HG02943 (cell line): Measurements from ENCODE around the gene URAD.
"Not testable (repeated sequence)": the region's sequence is repeated elsewhere in the genome, so short reads cannot be mapped to it uniquely, and the experiment has no call there.

Experiments
- ATAC-seq: cut with Tn5 transposase; IDR thresholded peaks from one replicate; pipeline ENCODE4 v1.9.1; 2021; ENCODE audit warnings: mild to moderate bottlenecking, low read depth, moderate library complexity; ENCODE audit not compliant: unreplicated experiment

Gene URAD

DNA sequence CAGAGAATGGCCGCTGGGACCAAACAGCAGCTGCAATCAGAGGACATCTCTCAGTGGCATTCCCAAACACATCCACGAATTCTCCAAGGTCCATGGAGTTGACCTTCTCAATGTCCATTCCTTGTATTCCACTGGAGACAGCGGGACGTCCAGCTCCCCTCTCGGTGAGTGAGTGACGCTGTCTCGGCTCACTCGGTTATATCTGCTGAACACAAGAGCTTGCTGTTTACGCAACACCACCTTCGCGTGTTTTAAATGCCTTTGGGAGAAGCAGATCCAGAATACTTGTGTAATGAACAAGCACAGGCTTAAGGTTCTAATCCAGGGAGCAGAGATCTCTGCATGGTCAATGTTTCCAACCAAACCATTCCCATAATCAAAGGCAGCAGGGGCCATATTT lies at the start of gene URAD:
Gene URAD, minus strand, starts transcription at position 174 of the 400 bp plus-strand sequence. Its CDS starts 56 bp downstream, at position 118.
- ATAC-seq = no peak

DNA sequence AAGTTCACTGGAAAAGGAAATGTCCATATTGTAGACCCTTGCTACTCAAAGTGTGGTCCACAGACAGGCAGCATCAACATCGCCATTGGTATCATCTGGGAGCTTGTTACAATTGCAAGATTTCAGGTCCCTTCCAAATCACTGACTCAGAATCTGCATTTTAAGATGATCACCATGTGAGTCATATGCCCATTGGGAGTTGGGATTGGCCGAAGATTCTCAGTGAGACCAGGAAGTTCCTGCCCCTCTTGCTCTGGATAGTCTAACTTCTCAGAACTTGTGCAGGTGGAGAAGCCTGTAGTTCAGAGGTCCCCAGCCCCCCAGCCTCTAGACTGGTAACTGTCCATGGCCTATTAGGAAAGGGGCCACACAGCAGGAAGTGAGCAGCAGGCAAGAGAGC lies 48.9 kb upstream of the URAD start:
- no peak for ATAC-seq

- ATAC-seq = no peak
Measured at GRCh38 chr13:28035146-28035782, 46.8 kb upstream of the URAD start.

DNA sequence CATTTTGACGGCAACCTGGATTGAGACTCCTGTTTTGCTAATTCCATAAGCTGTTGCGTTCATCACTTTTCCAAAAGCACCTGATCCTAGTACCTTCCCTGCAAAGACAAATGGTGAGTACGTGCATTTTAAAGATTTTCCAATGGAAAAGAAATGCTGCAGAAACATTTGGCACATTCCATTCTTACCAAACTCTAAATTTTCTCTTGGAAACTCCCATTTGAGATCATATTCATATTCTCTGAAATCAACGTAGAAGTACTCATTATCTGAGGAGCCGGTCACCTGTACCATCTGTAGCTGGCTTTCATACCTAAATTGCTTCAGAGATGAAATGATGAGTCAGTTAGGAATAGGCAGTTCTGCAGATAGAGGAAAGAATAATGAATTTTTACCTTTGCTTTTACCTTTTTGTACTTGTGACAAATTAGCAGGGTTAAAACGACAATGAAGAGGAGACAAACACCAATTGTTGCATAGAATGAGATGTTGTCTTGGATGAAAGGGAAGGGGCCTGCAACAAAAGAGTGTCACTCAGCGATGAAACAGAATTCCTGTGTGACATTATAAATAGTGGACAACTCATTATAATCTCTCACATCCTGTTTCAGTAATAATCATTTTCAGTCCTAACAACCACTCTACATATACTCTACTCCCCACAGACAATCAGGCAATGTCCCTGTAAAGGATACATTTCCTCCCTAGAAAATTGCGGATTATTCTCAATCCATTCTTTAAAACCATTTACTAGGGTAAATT lies 45.6 kb upstream of the URAD start:
- no peak for ATAC-seq

DNA sequence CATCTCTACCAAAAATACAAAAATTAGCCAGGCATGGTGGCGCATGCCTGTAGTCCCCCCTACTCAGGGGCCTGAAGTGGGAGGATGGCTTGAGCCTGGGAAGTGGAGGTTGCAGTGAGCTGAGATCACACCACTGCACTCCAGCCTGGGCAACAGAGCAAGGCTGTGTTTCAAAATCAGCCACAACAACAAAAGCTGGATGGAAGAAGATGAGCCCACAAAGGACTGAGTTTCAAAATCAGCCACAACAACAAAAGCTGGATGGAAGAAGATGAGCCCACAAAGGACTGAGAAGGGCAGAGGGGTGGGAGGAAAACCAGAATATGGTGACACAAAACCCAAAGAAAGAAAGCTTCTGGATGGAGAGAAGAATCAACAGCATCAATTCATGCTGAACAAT lies 43.9 kb upstream of the URAD start:
- not testable (repeated sequence) for ATAC-seq

DNA sequence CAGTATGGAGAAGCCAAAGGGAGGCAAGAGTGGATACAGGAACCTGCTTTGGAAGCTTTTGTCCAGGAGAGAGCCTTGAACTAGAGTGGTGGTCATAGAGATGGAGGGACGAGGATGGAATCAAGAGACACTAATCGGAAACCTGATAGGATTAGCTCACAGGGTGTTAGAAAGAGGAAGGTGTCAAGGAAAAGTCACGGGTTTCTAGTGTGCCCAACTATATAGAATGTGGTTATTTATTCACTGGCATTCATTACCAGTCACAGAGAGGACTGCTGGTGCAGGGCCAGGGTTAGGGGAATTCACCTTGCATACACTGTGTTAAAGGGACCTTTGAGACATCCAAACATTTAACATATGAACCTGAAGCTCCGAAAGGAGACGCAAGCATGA lies 43.4 kb upstream of the URAD start:
- ATAC-seq = no peak

- ATAC-seq = no peak
Measured at GRCh38 chr13:28031220-28031895, 42.9 kb upstream of the URAD start.

GRCh38 chr13:28027607-28028364 lies 39.3 kb upstream of the URAD start:
- ATAC-seq = no peak

DNA sequence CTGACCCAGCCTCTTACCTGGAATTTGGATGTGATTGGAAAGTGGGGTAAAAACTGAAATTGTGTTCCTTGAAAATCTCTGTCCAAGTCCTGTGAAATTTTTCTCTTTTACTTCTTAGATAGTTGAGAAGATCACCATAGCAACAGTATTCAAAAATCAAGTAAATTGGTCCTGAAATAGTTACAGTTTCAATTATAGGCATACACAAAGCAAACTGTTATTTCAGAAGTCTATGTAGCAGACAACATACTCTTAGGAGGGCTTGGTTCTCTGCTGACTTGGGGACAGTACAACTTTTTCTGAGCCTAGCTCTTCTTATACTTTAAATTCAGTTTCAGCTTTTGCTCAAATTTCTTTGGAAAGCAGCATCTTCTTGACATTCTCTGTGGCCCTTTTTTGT lies 38.6 kb upstream of the URAD start:
- ATAC-seq = no peak

- no peak for ATAC-seq
Measured at GRCh38 chr13:28026508-28026907, 38.0 kb upstream of the URAD start.

DNA sequence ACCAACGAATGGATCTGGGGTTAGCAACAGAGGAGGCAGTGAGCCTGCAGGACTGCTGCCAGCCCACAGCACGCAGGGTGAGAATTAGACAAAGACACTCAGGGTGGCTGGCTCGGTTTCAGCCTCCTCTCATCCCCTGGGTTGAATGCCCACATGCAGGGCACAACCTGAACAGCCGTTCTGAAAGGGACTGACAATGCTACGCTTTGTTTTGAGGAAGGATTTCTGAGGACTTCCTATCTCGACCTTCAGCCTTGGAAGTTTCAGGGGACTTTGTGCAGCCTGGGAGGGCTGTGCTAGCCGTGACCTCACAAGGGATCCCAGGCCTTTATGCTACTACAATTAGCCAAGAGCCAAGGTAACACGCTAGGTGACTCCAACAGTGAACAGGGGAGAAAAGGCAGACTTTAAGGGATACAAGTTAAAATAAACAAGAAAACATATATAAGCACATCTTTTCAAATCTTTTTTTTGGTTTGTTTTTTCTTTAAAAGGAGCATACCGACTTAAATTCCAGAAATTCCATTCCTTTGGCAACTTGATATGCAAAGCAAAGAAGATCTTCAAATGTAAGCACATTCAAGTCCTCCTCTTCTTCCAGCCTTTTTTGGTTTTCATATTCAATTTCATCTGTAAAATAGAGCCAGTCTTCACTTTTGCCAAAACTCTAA lies 34.5 kb upstream of the URAD start:
- no peak for ATAC-seq

DNA sequence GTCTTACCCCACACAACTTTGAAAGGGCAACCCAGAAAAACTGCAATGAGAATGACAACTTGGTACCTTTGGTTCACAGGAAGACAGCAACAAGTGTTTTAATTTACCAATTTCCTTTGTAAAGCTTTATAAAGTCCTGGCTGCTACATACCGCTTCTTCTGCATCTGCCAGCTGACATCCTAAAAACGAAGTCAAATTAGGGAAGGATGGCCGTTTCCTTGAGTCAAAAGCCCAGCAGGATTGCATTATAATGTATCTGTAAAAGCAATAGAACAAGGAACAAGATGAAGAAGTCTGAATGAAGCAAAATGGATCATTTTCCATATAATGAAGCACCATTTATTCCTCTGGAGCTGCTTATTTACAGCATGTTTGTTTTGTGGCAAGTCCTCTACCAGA lies 25.8 kb upstream of the URAD start:
- ATAC-seq = no peak

DNA sequence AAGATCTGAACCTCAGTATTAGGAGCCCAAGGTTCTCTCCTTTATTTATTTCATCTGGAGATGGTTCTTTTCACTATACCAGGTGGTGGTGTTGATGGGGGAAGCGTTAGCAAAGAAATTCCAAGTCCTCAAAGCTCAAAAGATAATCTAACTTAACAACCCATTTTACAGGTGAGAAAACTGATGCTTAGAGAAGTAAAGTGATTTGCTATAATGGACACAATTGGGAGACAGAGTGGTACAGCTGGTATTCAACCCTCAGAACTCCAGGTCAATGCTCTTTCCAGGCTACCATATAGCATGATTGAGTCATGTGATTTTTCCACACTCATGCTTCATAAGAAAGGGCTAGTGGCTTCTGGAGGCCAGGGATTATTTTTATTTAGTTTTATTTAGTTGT lies 25.0 kb upstream of the URAD start:
- ATAC-seq = no peak

- peak; percentile 68 for ATAC-seq
Measured at GRCh38 chr13:28012896-28013295, 24.4 kb upstream of the URAD start.

- no peak for ATAC-seq
Measured at GRCh38 chr13:28012383-28012782, 23.9 kb upstream of the URAD start.

DNA sequence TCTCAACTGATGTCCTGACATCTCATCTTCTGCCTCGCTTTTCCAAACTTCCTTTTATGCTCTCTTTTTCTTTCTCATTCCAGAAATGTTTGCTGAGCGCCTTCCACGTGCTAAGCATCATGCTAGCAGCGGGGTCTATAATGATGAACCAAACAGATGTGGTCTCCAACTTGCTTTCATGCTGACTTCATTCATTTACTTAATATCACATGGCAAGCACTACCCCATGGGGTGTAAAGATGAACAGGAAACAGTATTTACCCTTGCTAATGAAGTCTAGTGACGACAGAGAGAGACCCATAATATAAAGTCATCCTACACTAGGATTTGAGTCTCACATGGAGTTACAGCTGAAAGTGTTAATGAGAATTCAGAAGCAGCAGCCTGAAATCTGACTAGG lies 21.6 kb upstream of the URAD start:
- ATAC-seq = no peak

DNA sequence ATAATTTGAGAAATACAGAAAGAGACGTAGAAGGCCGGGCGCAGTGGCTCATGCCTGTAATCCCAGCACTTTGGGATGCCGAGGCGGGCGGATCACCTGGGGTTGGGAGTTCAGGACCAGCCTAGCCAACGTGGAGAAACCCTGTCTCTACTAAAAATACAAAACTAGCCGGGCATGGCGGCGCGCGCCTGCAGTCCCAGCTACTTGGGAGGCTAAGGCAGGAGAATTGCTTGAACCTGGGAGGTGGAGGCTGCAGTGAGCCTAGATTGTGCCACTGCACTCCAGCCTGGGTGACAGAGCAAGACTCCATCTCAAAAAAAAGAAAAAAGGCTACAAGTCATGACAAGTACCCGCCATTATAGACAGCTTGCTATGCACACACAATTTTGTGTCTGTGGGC lies 16.5 kb upstream of the URAD start:
- not testable (repeated sequence) for ATAC-seq

GRCh38 chr13:28002886-28003698 lies 14.6 kb upstream of the URAD start:
- no peak for ATAC-seq

DNA sequence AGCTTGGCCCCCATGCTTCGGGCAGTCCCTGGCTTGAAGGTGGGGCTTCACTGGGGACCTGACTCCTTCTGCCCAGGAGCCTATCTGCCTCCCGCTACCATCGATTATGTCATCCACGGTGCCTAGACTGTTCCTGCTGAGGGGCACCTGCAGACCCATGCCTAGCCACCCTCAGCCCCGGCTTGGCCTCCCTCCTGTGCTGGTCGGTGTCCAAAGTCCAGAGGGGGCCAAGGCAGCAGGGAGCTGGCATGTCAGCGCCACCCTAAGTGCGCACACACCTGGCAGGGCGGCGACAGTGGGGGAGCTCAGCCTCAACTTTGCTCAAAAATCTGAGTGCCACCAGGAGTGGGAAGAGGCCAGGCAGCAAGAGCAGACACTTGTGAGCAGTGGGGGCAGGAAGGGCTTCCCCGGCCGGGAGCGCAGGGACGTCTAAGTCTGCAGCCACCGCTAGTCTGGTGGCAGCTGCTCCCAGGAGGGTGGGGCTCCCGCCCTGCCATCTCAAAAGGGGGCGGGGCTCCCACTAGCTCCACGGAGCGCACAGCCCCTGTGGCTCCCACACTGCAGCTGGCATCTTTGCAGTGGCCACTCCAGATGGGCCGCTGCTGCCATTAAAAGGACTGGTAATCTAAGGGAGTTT lies 13.5 kb upstream of the URAD start:
- no peak for ATAC-seq
